Naive thymus-derived CD4-positive, alpha-beta T cell (primary cell): ENCODE measurements around the gene FOXRED2. TPM values are rescaled to one million over a fixed set of nuclear protein-coding genes. Genes with fewer than 3 reads are reported as not detected.

Experiments
- ATAC-seq: fragments of 150-1000 bp; cut with Tn5 transposase; 2 replicates; pipeline ENCODE4 v1.10.0; 2021; ENCODE audit warnings: mild to moderate bottlenecking, moderate library complexity
- CTCF ChIA-PET: fragments of 350-600 bp; sonication (Branson Sonifier 250); formaldehyde crosslinking; loops from one replicate; lab custom pipeline; 2021; ENCODE audit warnings: antibody characterized with exemption; lab: Charles Lee
- POLR2A ChIA-PET: fragments of 350-600 bp; sonication (Branson Sonifier 250); formaldehyde crosslinking; loops from one replicate; lab custom pipeline; 2021; ENCODE audit warnings: antibody characterized with exemption, inconsistent platforms; lab: Charles Lee
- DNase-seq, 9 donors: peaks; one replicate each; pipeline versions ENCODE4 v3.0.0 to v3.0.0-alpha.2; 2020 to 2022; ENCODE audit warnings: mixed read lengths in 1 of 9
- H3K27ac ChIP-seq: one replicate; pipeline ENCODE4 v1.7.0; 2013; ENCODE audit warnings: mild to moderate bottlenecking, low read depth, low read length, moderate library complexity
- H3K27me3 ChIP-seq, 2 donors: one replicate each; pipeline ENCODE4 v1.7.0; 2013; ENCODE audit warnings: low read length in 2 of 2, mild to moderate bottlenecking in 2 of 2, moderate library complexity in 2 of 2; ENCODE audit not compliant: control insufficient read depth in 2 of 2, insufficient read depth in 2 of 2
- H3K36me3 ChIP-seq, 3 experiments: 1 replicate in 2 of 3; 2 replicates in 1 of 3; pipeline ENCODE4 v1.7.0; 2013; ENCODE audit warnings: low read length in 3 of 3, mild to moderate bottlenecking in 3 of 3, moderate library complexity in 1 of 3; ENCODE audit not compliant: insufficient read depth in 3 of 3, control insufficient read depth in 2 of 3
- H3K4me1 ChIP-seq, 2 donors: one replicate each; pipeline ENCODE4 v1.7.0; 2013; ENCODE audit warnings: low read length in 2 of 2, mild to moderate bottlenecking in 2 of 2, moderate library complexity in 1 of 2; ENCODE audit not compliant: control insufficient read depth in 2 of 2, insufficient read depth in 2 of 2
- H3K4me3 ChIP-seq: 2 replicates; pipeline ENCODE4 v1.7.0; 2013; ENCODE audit warnings: mild to moderate bottlenecking, low read length
- H3K9me3 ChIP-seq, 3 experiments: 1 replicate in 2 of 3; 2 replicates in 1 of 3; pipeline ENCODE4 v1.7.0; 2013; ENCODE audit warnings: low read length in 3 of 3; ENCODE audit not compliant: control insufficient read depth in 2 of 3
- H3K27ac Mint-ChIP-seq, 9 donors: one replicate each; pipeline ENCODE4 v1.8.0; 2020 to 2022; ENCODE audit warnings: mixed read lengths in 9 of 9, mild to moderate bottlenecking in 8 of 9, moderate library complexity in 5 of 9, inconsistent platforms in 2 of 9
- H3K27me3 Mint-ChIP-seq, 5 donors: one replicate each; pipeline ENCODE4 v1.8.0; 2021 to 2022; ENCODE audit warnings: mixed read lengths in 5 of 5, mild to moderate bottlenecking in 1 of 5
- H3K36me3 Mint-ChIP-seq, 5 donors: one replicate each; pipeline ENCODE4 v1.8.0; 2020 to 2022; ENCODE audit warnings: mixed read lengths in 5 of 5, mild to moderate bottlenecking in 3 of 5, inconsistent platforms in 1 of 5
- H3K4me1 Mint-ChIP-seq, 7 donors: one replicate each; pipeline ENCODE4 v1.8.0; 2020 to 2022; ENCODE audit warnings: mixed read lengths in 7 of 7, mild to moderate bottlenecking in 3 of 7, inconsistent platforms in 1 of 7
- H3K4me3 Mint-ChIP-seq, 10 donors: one replicate each; pipeline ENCODE4 v1.8.0; 2020 to 2022; ENCODE audit warnings: mild to moderate bottlenecking in 10 of 10, mixed read lengths in 10 of 10, moderate library complexity in 6 of 10, inconsistent platforms in 2 of 10
- H3K9me3 Mint-ChIP-seq, 11 donors: one replicate each; pipeline ENCODE4 v1.8.0; 2020 to 2022; ENCODE audit warnings: mixed read lengths in 11 of 11, mild to moderate bottlenecking in 4 of 11, inconsistent platforms in 1 of 11, moderate library complexity in 1 of 11
- intact Hi-C, 2 donors: fragments of 100-400 bp; cut with micrococcal nuclease; formaldehyde crosslinking; loops; one replicate each; pipeline ENCODE4 v1.15.1; 2023
- polyA plus RNA-seq, 2 donors: library from polyadenylated mRNA; unstranded; fragments of 300-500 nt; fragmentation: Illumina TruSeq; gene quantifications; one replicate each; pipeline ENCODE4 v1.2.3, GENCODE V29; 2021
- total RNA-seq, 6 experiments: library from RNA in 5 of 6; stranded (reverse) in 5 of 6; gene quantifications; 1 replicate in 5 of 6; 2 replicates in 1 of 6; pipeline ENCODE4 v1.2.3 and lab custom pipeline; 2021 to 2026

Gene FOXRED2
- total and polyA plus RNA-seq, 7 experiments from 2014 or later: 2.3 to 13.1 (median 5.6) TPM

DNA sequence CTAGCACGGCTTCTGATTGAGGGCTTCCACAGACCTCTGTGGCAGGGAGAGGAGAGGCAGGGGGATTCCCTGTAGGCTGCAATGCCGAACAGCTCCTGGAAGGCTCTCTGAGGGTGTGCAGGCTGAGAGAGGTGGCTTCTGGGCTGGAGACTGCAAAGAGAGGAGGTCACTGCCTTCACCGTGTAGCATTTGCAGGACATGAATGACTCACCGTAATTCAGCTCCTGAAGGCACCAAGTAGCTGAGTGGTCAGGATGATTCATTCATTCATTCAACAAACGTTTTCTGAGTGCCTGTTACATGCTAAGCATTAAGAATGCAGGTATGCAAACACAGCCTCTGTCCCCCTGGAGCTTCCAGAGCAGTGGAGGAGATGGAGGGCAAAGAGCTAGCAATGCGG, 40.1 kb upstream of the FOXRED2 start:
- Mint-ChIP-seq H3K36me3 (no peaks in the 10 kb centered on the region), H3K27ac (no peak overlapping the region), H3K27me3 (peaks cover 14 to 29% (median 17%) of the 10 kb centered on the region in 5 donors), H3K4me3 (no peak overlapping the region), H3K9me3 (peaks cover 0 to 2% (median 0%) of the 10 kb centered on the region in 11 donors), H3K4me1 (peaks cover 0 to 33% (median 3%) of the 10 kb centered on the region in 7 donors)
- Histone ChIP-seq H3K27ac (no peak overlapping the region), H3K27me3 (no peaks in the 10 kb centered on the region), H3K9me3 (no peaks in the 10 kb centered on the region), H3K4me3 (no peak overlapping the region), H3K36me3 (no peaks in the 10 kb centered on the region), H3K4me1 (no peaks in the 10 kb centered on the region)
- ATAC-seq (no peak), DNase-seq (no peak)
- intact Hi-C loops: loop anchor here (1.0 to 5.0 kb wide), 3 partner anchors 230 to 430 kb away; partner anchors contain the start of gene IFT27 (in 1 of the 2)
- ChIA-PET CTCF (no interaction called here), POLR2A (no interaction called here)

- Histone ChIP-seq H3K4me3 (no peak overlapping the region), H3K27ac (no peak overlapping the region), H3K9me3 (no peaks in the 10 kb centered on the region), H3K4me1 (no peaks in the 10 kb centered on the region), H3K36me3 (no peaks in the 10 kb centered on the region), H3K27me3 (no peaks in the 10 kb centered on the region)
- no peaks in the 10 kb centered on the region for H3K36me3 Mint-ChIP-seq
- ChIA-PET POLR2A (no interaction called here), CTCF (no interaction called here)
- peaks cover 8 to 24% (median 15%) of the 10 kb centered on the region in 5 donors for H3K27me3 Mint-ChIP-seq
- peaks cover 0 to 37% (median 5%) of the 10 kb centered on the region in 7 donors for H3K4me1 Mint-ChIP-seq
- no peak overlapping the region for H3K4me3 Mint-ChIP-seq
- peak in 3 of 9 donors; percentile 7 to 34 (median 10) for DNase-seq
- ATAC-seq: peak; percentile 63
- H3K9me3 Mint-ChIP-seq: peaks cover 0 to 2% (median 0%) of the 10 kb centered on the region in 11 donors
- no peak overlapping the region for H3K27ac Mint-ChIP-seq
- intact Hi-C loops: loop anchor here (1.0 to 5.0 kb wide), 3 partner anchors 231 to 431 kb away; partner anchors contain the start of gene IFT27 (in 1 of the 2)
Observed at GRCh38 chr22:36546092-36546804, 39.4 kb upstream of the FOXRED2 start.

- Histone ChIP-seq H3K27me3 (no peaks in the 10 kb centered on the region), H3K9me3 (no peaks in the 10 kb centered on the region), H3K4me1 (no peaks in the 10 kb centered on the region), H3K36me3 (no peaks in the 10 kb centered on the region), H3K4me3 (no peak overlapping the region), H3K27ac (no peak overlapping the region)
- peak overlapping the region in 2 of 9 donors; percentile 23 to 51 for H3K27ac Mint-ChIP-seq
- no peak for ATAC-seq
- POLR2A ChIA-PET: interaction anchor here (0.6 kb wide), 1 partner anchor 1042 kb away, joined by 3 read pairs; no protein-coding TSS in a partner anchor
- CTCF ChIA-PET: no interaction called here
- DNase-seq: no peak
- H3K27me3 Mint-ChIP-seq: peaks cover 0 to 16% (median 9%) of the 10 kb centered on the region in 5 donors
- intact Hi-C loops: no loop called here
- peaks cover 0 to 36% (median 5%) of the 10 kb centered on the region in 7 donors for H3K4me1 Mint-ChIP-seq
- H3K36me3 Mint-ChIP-seq: no peaks in the 10 kb centered on the region
- H3K4me3 Mint-ChIP-seq: no peak overlapping the region
- no peaks in the 10 kb centered on the region for H3K9me3 Mint-ChIP-seq
Observed at GRCh38 chr22:36544107-36544620, 37.3 kb upstream of the FOXRED2 start.

DNA sequence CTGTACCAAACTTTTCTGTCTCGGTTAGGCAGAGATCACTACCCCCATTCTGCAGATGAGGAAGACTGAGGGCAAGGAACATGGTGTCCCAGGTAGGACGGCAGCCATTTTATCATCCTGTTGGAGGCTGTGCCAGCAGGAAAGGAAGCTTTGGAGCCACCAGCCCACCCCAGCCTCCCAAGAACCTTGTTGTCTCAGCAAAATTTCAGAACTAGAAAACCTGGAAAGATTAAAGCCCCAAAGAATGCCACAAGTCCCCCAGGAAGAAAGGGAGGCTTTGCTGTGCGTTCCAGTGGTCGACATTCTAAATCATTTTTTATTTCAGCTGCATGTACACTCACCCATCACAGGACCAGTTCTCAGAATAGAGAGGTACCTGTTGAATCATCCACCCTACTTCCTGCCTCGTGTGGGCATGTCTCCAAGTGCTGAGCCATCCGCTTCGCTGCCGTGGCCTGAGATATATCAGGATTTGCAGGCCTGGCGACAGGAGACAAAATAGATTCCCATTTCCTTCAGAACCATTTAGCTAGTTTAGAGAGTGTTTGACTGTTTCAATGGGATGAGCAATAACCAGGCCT, 35.1 kb upstream of the FOXRED2 start:
- intact Hi-C loops: no loop called here
- H3K27me3 ChIP-seq: no peaks in the 10 kb centered on the region
- no peak overlapping the region for H3K4me3 ChIP-seq
- Mint-ChIP-seq H3K27me3 (peaks cover 0 to 10% (median 9%) of the 10 kb centered on the region in 5 donors), H3K36me3 (no peaks in the 10 kb centered on the region), H3K9me3 (no peaks in the 10 kb centered on the region), H3K4me3 (peak overlapping the region in 1 of 10 donors; percentile 67), H3K4me1 (peaks cover 0 to 26% (median 4%) of the 10 kb centered on the region in 7 donors), H3K27ac (peak overlapping the region in 1 of 9 donors; percentile 86)
- H3K27ac ChIP-seq: no peak overlapping the region
- peak; percentile 42 for ATAC-seq
- CTCF ChIA-PET: no interaction called here
- H3K4me1 ChIP-seq: no peaks in the 10 kb centered on the region
- H3K9me3 ChIP-seq: no peaks in the 10 kb centered on the region
- DNase-seq: peak in 1 of 9 donors; percentile 39
- POLR2A ChIA-PET: interaction anchor here (1.2 kb wide), 1 partner anchor 13 kb away, joined by 4 read pairs; the partner anchor contains the start of gene EIF3D
- no peaks in the 10 kb centered on the region for H3K36me3 ChIP-seq

DNA sequence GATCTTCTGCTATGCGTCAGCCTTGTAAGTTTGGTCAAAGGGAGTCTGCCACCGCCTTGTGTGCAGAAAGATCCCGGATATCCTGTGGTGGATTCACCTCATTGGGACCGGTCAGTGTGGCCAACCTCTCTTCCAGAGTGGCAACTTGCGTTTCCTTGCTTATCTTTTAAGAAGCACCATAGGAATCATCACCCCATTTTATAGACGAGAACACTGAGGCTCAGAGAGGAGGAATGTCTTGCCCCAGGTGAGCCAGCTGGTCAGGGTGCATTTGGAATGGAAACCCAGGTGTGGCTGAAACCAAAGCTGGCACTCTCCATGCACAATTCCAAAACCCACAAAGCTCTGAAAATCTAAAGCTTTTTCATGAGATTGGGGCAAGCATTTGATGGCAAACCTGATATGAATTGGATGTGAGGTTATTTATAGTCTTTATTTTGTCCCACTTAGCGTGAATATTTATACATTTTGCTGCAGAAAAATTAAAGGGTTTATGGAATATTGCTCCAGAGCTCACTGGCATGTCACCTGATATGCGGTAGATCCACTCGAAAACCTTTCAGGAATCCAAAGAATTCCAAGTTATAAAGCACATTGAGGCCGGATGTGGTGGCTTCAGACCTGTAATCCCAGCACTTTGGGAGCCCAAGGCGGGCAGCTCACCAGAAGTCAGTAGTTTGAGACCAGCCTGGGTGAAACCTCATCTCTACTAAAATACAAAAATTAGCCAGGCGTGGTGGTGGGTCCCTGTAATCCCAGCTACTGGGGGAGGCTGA, 34.2 kb upstream of the FOXRED2 start:
- ATAC-seq (no peak), DNase-seq (no peak)
- Histone ChIP-seq H3K27ac (no peak overlapping the region), H3K4me3 (no peak overlapping the region), H3K4me1 (no peaks in the 10 kb centered on the region), H3K36me3 (no peaks in the 10 kb centered on the region), H3K9me3 (no peaks in the 10 kb centered on the region), H3K27me3 (no peaks in the 10 kb centered on the region)
- Mint-ChIP-seq H3K9me3 (no peaks in the 10 kb centered on the region), H3K4me3 (no peak overlapping the region), H3K27me3 (peaks cover 0 to 4% (median 2%) of the 10 kb centered on the region in 5 donors), H3K27ac (no peak overlapping the region), H3K4me1 (peaks cover 0 to 24% (median 2%) of the 10 kb centered on the region in 7 donors), H3K36me3 (no peaks in the 10 kb centered on the region)
- ChIA-PET POLR2A (no interaction called here), CTCF (no interaction called here)
- intact Hi-C loops: no loop called here

GRCh38 chr22:36538529-36538928, 31.7 kb upstream of the FOXRED2 start:
- no peak overlapping the region for H3K4me3 ChIP-seq
- no peak overlapping the region for H3K4me3 Mint-ChIP-seq
- H3K27ac ChIP-seq: no peak overlapping the region
- no peak for ATAC-seq
- peaks cover 0 to 10% (median 0%) of the 10 kb centered on the region in 7 donors for H3K4me1 Mint-ChIP-seq
- ChIA-PET POLR2A (no interaction called here), CTCF (no interaction called here)
- no peaks in the 10 kb centered on the region for H3K4me1 ChIP-seq
- intact Hi-C loops: no loop called here
- no peaks in the 10 kb centered on the region for H3K36me3 ChIP-seq
- H3K9me3 Mint-ChIP-seq: peaks cover 0 to 2% (median 0%) of the 10 kb centered on the region in 11 donors
- peaks cover 0 to 3% (median 0%) of the 10 kb centered on the region in 5 donors for H3K27me3 Mint-ChIP-seq
- DNase-seq: no peak
- no peaks in the 10 kb centered on the region for H3K27me3 ChIP-seq
- H3K9me3 ChIP-seq: no peaks in the 10 kb centered on the region
- no peak overlapping the region for H3K27ac Mint-ChIP-seq
- H3K36me3 Mint-ChIP-seq: no peaks in the 10 kb centered on the region
